ENCODE data around the gene CADM1. TPM values are rescaled to one million over a fixed set of nuclear protein-coding genes. Genes with fewer than 3 reads are reported as not detected.

CADM1 gene
- total and polyA plus RNA-seq, 2 donors (not counting 1 experiment from before 2014, with no cell fraction given) = 15.4 to 86.0 TPM

DNA sequence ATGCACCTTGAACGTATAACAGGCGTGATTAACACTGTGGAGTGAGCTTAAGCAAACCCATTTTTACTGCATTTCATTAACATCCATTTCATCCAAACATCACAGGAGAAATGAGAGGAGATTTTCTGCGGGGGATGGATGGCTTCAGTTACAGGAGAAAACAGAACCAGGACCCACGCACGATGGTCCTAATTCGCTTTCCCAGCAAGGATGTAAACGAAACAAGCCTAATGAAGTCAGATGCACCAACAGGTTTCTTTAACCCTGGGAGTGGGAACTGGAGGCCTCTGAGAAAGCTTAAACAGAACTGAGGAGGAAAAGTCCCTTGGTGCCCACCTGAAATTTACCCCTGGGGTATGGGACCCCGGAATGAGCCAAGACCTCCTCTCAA is 2.7 kb downstream of the CADM1 start:
- no peaks in the 10 kb centered on the region for H3K79me2 ChIP-seq (ENCODE audit: control insufficient read depth, insufficient read depth, low read length)
- H3K27me3 ChIP-seq (ENCODE audit: control insufficient read depth, insufficient read depth, low read length) = no peaks in the 10 kb centered on the region
- H3K4me1 ChIP-seq (ENCODE audit: control insufficient read depth, extremely low read depth, insufficient read depth, low read length) = no peaks in the 10 kb centered on the region
- H4K20me1 ChIP-seq (ENCODE audit: control insufficient read depth, extremely low read depth, insufficient read depth, low read length) = no peaks in the 10 kb centered on the region
- no peak overlapping the region for H3K27ac ChIP-seq (ENCODE audit: insufficient read depth, low read length)
- TF ChIP-seq, protein P1, sequence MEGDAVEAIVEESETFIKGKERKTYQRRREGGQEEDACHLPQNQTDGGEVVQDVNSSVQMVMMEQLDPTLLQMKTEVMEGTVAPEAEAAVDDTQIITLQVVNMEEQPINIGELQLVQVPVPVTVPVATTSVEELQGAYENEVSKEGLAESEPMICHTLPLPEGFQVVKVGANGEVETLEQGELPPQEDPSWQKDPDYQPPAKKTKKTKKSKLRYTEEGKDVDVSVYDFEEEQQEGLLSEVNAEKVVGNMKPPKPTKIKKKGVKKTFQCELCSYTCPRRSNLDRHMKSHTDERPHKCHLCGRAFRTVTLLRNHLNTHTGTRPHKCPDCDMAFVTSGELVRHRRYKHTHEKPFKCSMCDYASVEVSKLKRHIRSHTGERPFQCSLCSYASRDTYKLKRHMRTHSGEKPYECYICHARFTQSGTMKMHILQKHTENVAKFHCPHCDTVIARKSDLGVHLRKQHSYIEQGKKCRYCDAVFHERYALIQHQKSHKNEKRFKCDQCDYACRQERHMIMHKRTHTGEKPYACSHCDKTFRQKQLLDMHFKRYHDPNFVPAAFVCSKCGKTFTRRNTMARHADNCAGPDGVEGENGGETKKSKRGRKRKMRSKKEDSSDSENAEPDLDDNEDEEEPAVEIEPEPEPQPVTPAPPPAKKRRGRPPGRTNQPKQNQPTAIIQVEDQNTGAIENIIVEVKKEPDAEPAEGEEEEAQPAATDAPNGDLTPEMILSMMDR (conservative IDR thresholded peaks at IDR 0.05 in 1 of 2, IDR thresholded peaks at IDR 0.05 in 1 of 2; ENCODE audit: low read depth in 1 of 2, low read length in 2 of 2) = no peak
- TF ChIP-seq EZH2 (IDR thresholded peaks at IDR 0.05; ENCODE audit: low read length, missing control alignments) = no peak
- no peaks in the 10 kb centered on the region for H3K36me3 ChIP-seq (ENCODE audit: control insufficient read depth, insufficient read depth, low read length)
- peak overlapping the region in 1 of 4 experiments; percentile 81 for H3K4me3 ChIP-seq (replicated peaks in 1 of 4; ENCODE audit: control extremely low read depth in 1 of 4, insufficient read depth in 1 of 4, low read depth in 3 of 4, low read length in 4 of 4)
- no peak overlapping the region for H2AFZ ChIP-seq (ENCODE audit: low read length)
- DNase-seq (ENCODE audit: low read depth in 2 of 2) = no peak
- no peaks in the 10 kb centered on the region for H3K9me3 ChIP-seq (ENCODE audit: control insufficient read depth, insufficient read depth, low read depth, low read length)
- no peak overlapping the region for H3K4me2 ChIP-seq (ENCODE audit: extremely low read depth, insufficient read depth, low read length)
- no peak overlapping the region for H3K9ac ChIP-seq (ENCODE audit: insufficient read depth, low read length)

DNA sequence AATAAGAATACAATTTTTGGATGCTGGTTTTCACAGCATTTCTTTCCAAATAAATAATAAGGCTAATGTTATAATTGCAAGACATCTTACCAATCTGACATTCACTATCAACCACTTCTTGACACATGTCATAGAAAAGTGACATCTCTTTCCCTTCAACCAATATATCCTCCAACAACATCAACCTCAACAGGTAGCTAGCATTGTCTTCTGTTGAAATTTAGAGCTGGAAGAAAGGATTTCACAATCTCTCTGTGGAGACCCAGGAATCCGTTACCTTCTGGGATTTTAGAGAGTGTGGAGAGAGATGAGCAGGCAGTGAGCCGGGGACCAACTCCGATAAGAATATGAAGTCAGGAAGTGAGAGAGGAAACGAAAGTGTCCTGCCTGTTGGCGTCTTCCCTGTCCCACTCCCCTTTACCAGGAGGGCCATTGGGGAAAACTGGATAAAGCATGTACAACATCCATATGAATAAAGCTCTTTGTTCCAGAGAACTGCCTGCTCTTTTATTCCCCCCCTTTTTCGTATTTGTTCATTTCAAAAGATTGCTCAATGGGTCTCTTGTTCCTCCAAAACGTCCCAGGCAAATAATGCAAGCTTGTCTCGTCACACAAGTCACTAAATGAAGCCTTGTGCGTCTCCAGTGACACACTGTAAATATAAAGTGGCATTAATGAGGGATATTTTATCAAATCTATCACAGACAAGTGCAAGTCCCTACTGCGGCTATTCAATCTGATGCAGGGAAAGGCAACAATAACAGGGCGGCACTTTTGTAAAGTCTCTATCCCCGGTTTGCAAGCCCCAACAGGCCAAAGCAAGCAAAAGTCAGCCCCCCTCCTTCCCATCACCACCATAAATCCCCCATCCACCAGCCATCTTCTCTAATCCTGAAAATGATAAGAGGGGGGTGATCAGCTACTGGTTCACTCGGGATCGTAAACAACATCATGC is 3.4 kb downstream of the CADM1 start:
- Histone ChIP-seq H3K36me3 (ENCODE audit: control insufficient read depth, insufficient read depth, low read length) (no peaks in the 10 kb centered on the region), H3K4me3 (replicated peaks in 1 of 4; ENCODE audit: control extremely low read depth in 1 of 4, insufficient read depth in 1 of 4, low read depth in 3 of 4, low read length in 4 of 4) (no peak overlapping the region), H2AFZ (ENCODE audit: low read length) (no peak overlapping the region), H4K20me1 (ENCODE audit: control insufficient read depth, extremely low read depth, insufficient read depth, low read length) (peaks cover 2% of the 10 kb centered on the region), H3K4me2 (ENCODE audit: extremely low read depth, insufficient read depth, low read length) (peak overlapping the region; percentile 30), H3K79me2 (ENCODE audit: control insufficient read depth, insufficient read depth, low read length) (no peaks in the 10 kb centered on the region), H3K27ac (ENCODE audit: insufficient read depth, low read length) (no peak overlapping the region), H3K27me3 (ENCODE audit: control insufficient read depth, insufficient read depth, low read length) (no peaks in the 10 kb centered on the region), H3K9ac (ENCODE audit: insufficient read depth, low read length) (no peak overlapping the region), H3K4me1 (ENCODE audit: control insufficient read depth, extremely low read depth, insufficient read depth, low read length) (no peaks in the 10 kb centered on the region), H3K9me3 (ENCODE audit: control insufficient read depth, insufficient read depth, low read depth, low read length) (no peaks in the 10 kb centered on the region)
- DNase-seq (ENCODE audit: low read depth in 2 of 2) = no peak
- TF ChIP-seq, protein P1 (conservative IDR thresholded peaks at IDR 0.05 in 1 of 2, IDR thresholded peaks at IDR 0.05 in 1 of 2; ENCODE audit: low read depth in 1 of 2, low read length in 2 of 2) = no peak
- TF ChIP-seq EZH2 (IDR thresholded peaks at IDR 0.05; ENCODE audit: low read length, missing control alignments) = no peak

DNA sequence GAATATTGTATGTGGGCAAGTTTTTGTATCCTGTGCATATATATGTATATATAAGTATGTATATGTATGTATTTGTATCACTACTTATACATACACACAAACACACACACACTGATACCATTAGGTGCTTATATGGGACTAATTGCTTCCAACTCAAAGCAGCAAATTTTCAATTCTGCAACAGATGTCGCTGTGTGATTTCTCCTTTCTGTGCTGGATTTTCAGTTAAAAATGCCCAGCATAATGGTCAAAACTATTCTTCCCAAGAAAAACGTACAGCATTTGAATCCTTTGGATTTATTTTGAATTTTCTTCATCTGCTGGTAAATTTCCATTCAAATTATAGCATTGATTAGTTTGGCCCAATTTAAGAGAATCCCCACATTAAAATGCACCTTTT is 4.3 kb downstream of the CADM1 start:
- Histone ChIP-seq H4K20me1 (ENCODE audit: control insufficient read depth, extremely low read depth, insufficient read depth, low read length) (peaks cover 2% of the 10 kb centered on the region), H3K9ac (ENCODE audit: insufficient read depth, low read length) (no peak overlapping the region), H2AFZ (ENCODE audit: low read length) (no peak overlapping the region), H3K27me3 (ENCODE audit: control insufficient read depth, insufficient read depth, low read length) (no peaks in the 10 kb centered on the region), H3K27ac (ENCODE audit: insufficient read depth, low read length) (no peak overlapping the region), H3K4me1 (ENCODE audit: control insufficient read depth, extremely low read depth, insufficient read depth, low read length) (no peaks in the 10 kb centered on the region), H3K79me2 (ENCODE audit: control insufficient read depth, insufficient read depth, low read length) (no peaks in the 10 kb centered on the region), H3K9me3 (ENCODE audit: control insufficient read depth, insufficient read depth, low read depth, low read length) (no peaks in the 10 kb centered on the region), H3K4me2 (ENCODE audit: extremely low read depth, insufficient read depth, low read length) (no peak overlapping the region), H3K4me3 (replicated peaks in 1 of 4; ENCODE audit: control extremely low read depth in 1 of 4, insufficient read depth in 1 of 4, low read depth in 3 of 4, low read length in 4 of 4) (no peak overlapping the region), H3K36me3 (ENCODE audit: control insufficient read depth, insufficient read depth, low read length) (no peaks in the 10 kb centered on the region)
- TF ChIP-seq EZH2 (IDR thresholded peaks at IDR 0.05; ENCODE audit: low read length, missing control alignments) = no peak
- TF ChIP-seq, protein P1 (conservative IDR thresholded peaks at IDR 0.05 in 1 of 2, IDR thresholded peaks at IDR 0.05 in 1 of 2; ENCODE audit: low read depth in 1 of 2, low read length in 2 of 2) = no peak
- no peak for DNase-seq (ENCODE audit: low read depth in 2 of 2)
